Measurements from ENCODE around the gene KCTD18. TPM values are rescaled to one million over a fixed set of nuclear protein-coding genes. Genes with fewer than 3 reads are reported as not detected.

Gene KCTD18
- polyA plus RNA-seq, 1 donor (not counting 4 experiments of a cell fraction or from before 2014, with no cell fraction given): 10.9 TPM

GRCh38 chr2:200469708-200470211, 40.1 kb downstream of the KCTD18 start:
- H3K27ac ChIP-seq (ENCODE audit: control insufficient read depth, insufficient read depth, low read length): no peak overlapping the region
- TF ChIP-seq EZH2 (IDR thresholded peaks at IDR 0.05; ENCODE audit: low read length) (no peak), CTCF (optimal IDR thresholded peaks at IDR 0.05 in 1 of 3, IDR thresholded peaks at IDR 0.05 in 1 of 3, conservative IDR thresholded peaks at IDR 0.05 in 1 of 3; ENCODE audit: extremely low read depth in 1 of 3, insufficient read depth in 2 of 3, low read length in 3 of 3) (no peak)
- H2AFZ ChIP-seq (ENCODE audit: control insufficient read depth, low read length): no peak overlapping the region
- H3K4me2 ChIP-seq (ENCODE audit: control insufficient read depth, extremely low read depth, insufficient read depth, low read depth, low read length): no peak overlapping the region
- H3K9me3 ChIP-seq (ENCODE audit: control insufficient read depth, low read depth, low read length): no peaks in the 10 kb centered on the region
- peaks cover 7 to 23% of the 10 kb centered on the region in 2 experiments for H3K36me3 ChIP-seq (ENCODE audit: control insufficient read depth in 2 of 2, extremely low read depth in 1 of 2, insufficient read depth in 2 of 2, low read length in 2 of 2)
- FAIRE-seq (no peak), DNase-seq (ENCODE audit: low read depth, low spot score) (no peak)
- no peaks in the 10 kb centered on the region for H3K79me2 ChIP-seq (ENCODE audit: control insufficient read depth, insufficient read depth, low read length)
- no peak overlapping the region for H3K4me3 ChIP-seq (ENCODE audit: control insufficient read depth in 2 of 3, extremely low read depth in 1 of 3, insufficient read depth in 2 of 3, low read depth in 1 of 3, low read length in 3 of 3)
- no peaks in the 10 kb centered on the region for H3K4me1 ChIP-seq (ENCODE audit: control insufficient read depth, extremely low read depth, insufficient read depth, low read length)
- H3K9ac ChIP-seq (ENCODE audit: control insufficient read depth, extremely low read depth, insufficient read depth, low read length): no peak overlapping the region
- dilution Hi-C loops (cut with MboI; ENCODE audit: extremely low pct_ligation_motif_present, low sequenced_read_pairs): no loop called here
- H3K9me1 ChIP-seq (ENCODE audit: control insufficient read depth, extremely low read depth, insufficient read depth, low read length): no peaks in the 10 kb centered on the region
- H3K27me3 ChIP-seq (ENCODE audit: control insufficient read depth, extremely low read depth, insufficient read depth, low read length): no peaks in the 10 kb centered on the region
- H4K20me1 ChIP-seq (ENCODE audit: control insufficient read depth, extremely low read depth, insufficient read depth, low read length): no peaks in the 10 kb centered on the region

DNA sequence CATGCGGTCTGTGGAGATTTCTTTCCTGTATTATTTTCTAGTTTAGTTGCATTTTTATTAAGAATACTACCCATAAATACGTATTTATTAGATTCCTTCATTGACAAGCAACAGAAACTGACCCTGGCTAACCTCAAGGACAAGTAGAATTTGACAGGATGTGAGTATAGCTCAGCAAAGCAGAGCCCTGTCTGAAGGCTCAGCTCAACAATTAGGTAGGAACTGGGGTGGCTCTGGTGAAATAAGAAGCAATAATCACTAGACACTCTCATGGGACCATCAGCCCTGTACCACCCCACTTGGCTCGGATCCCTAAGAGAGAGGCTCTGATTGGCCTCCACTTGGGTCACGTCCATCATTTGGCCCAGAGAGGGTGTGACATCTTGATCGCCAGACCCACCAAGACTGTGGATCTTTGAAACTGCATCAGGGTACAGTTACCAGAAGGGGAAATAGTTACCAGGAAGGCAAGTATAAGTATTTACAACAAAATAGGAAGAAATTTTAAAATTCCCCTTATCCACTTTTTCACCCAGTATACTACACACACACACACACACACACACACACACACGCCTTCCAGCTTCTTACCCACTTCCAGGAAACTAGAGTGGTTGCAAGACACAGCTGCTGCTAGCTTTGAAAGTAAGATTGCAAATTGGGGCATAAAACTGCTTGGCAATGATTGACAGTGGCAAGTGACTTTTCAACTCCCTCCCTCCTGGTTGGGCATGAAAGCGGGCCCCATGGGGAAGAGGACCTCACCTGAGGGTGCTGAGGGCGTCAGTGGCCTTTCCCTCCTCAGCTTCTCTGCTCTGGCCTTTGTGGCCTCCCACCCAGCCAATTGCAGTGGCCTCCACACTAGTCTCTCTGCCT, 41.8 kb downstream of the KCTD18 start:
- Histone ChIP-seq H3K9ac (ENCODE audit: control insufficient read depth, extremely low read depth, insufficient read depth, low read length) (no peak overlapping the region), H3K36me3 (ENCODE audit: control insufficient read depth in 2 of 2, extremely low read depth in 1 of 2, insufficient read depth in 2 of 2, low read length in 2 of 2) (peaks cover 7 to 21% of the 10 kb centered on the region in 2 experiments), H3K4me1 (ENCODE audit: control insufficient read depth, extremely low read depth, insufficient read depth, low read length) (no peaks in the 10 kb centered on the region), H3K27me3 (ENCODE audit: control insufficient read depth, extremely low read depth, insufficient read depth, low read length) (no peaks in the 10 kb centered on the region), H3K4me3 (ENCODE audit: control insufficient read depth in 2 of 3, extremely low read depth in 1 of 3, insufficient read depth in 2 of 3, low read depth in 1 of 3, low read length in 3 of 3) (no peak overlapping the region), H4K20me1 (ENCODE audit: control insufficient read depth, extremely low read depth, insufficient read depth, low read length) (no peaks in the 10 kb centered on the region), H3K79me2 (ENCODE audit: control insufficient read depth, insufficient read depth, low read length) (no peaks in the 10 kb centered on the region), H3K4me2 (ENCODE audit: control insufficient read depth, extremely low read depth, insufficient read depth, low read depth, low read length) (no peak overlapping the region), H3K9me3 (ENCODE audit: control insufficient read depth, low read depth, low read length) (no peaks in the 10 kb centered on the region), H2AFZ (ENCODE audit: control insufficient read depth, low read length) (no peak overlapping the region), H3K9me1 (ENCODE audit: control insufficient read depth, extremely low read depth, insufficient read depth, low read length) (no peaks in the 10 kb centered on the region), H3K27ac (ENCODE audit: control insufficient read depth, insufficient read depth, low read length) (no peak overlapping the region)
- TF ChIP-seq EZH2 (IDR thresholded peaks at IDR 0.05; ENCODE audit: low read length) (no peak), CTCF (optimal IDR thresholded peaks at IDR 0.05 in 1 of 3, IDR thresholded peaks at IDR 0.05 in 1 of 3, conservative IDR thresholded peaks at IDR 0.05 in 1 of 3; ENCODE audit: extremely low read depth in 1 of 3, insufficient read depth in 2 of 3, low read length in 3 of 3) (no peak)
- FAIRE-seq (no peak), DNase-seq (ENCODE audit: low read depth, low spot score) (no peak)
- dilution Hi-C loops (cut with MboI; ENCODE audit: extremely low pct_ligation_motif_present, low sequenced_read_pairs): no loop called here

Measured in keratinocyte (primary cell).